K562 (cell line): ENCODE data around the gene BLTP3B. TPM values are rescaled to one million over a fixed set of nuclear protein-coding genes. Genes with fewer than 3 reads are reported as not detected.

Source experiments
- CEBPG ChIP-seq, 3 experiments: fragments of 200-800 bp in 1 of 3; sonication (Bioruptor generic) in 1 of 3; sonication (generic) in 1 of 3; formaldehyde crosslinking in 1 of 3; IDR thresholded peaks in 2 of 3; conservative IDR thresholded peaks in 1 of 3; 2 replicates each; pipeline versions ENCODE4 v1.6.1 to v1.8.0; 2016 to 2022; ENCODE audit warnings: missing compliant biosample characterization in 2 of 3, missing genetic modification characterization in 2 of 3, mild to moderate bottlenecking in 1 of 3, missing genetic modification reagents in 1 of 3
- ELF2 ChIP-seq: fragments of 250-450 bp; sonication (Bioruptor Pico); IDR thresholded peaks from 2 replicates; pipeline ENCODE4 v1.5.0; 2021; ENCODE audit warnings: mild to moderate bottlenecking
- HDAC1 ChIP-seq, 2 experiments: fragments of 450-650 bp; IDR thresholded peaks; 2 replicates each; pipeline ENCODE4 v1.6.1; 2016 to 2017; ENCODE audit warnings: inconsistent platforms in 1 of 2, mild to moderate bottlenecking in 1 of 2, moderate library complexity in 1 of 2
- PURB ChIP-seq: sonication (generic); formaldehyde crosslinking; IDR thresholded peaks from 2 replicates; pipeline ENCODE4 v1.9.0; 2021; ENCODE audit warnings: low read depth, mild to moderate bottlenecking, missing genetic modification reagents
- TGIF2 ChIP-seq: sonication (generic); formaldehyde crosslinking; IDR thresholded peaks from 2 replicates; pipeline ENCODE4 v1.8.1; 2022; ENCODE audit warnings: mild to moderate bottlenecking, missing genetic modification reagents, moderate library complexity
- ZNF57 ChIP-seq: fragments of 450-650 bp; formaldehyde crosslinking; IDR thresholded peaks from 2 replicates; pipeline ENCODE4 v1.4.0; 2020; ENCODE audit warnings: mild to moderate bottlenecking, moderate library complexity
- polyA plus RNA-seq, 8 experiments: library from polyadenylated mRNA; depleted of rRNA in 4 of 8; stranded (reverse) in 5 of 8; unstranded in 3 of 8; fragments of >200 nt; fragmentation: Nextera tagmentation in 2 of 8; fragmentation: Illumina TruSeq in 1 of 8; extraction: Ambion mirVana in 2 of 8; extraction: Trizol in 1 of 8; gene quantifications; 2 replicates each; pipeline versions ENCODE4 v1.2.1 to v1.2.3, GENCODE V29; 2011 to 2014; ENCODE audit warnings: inconsistent platforms in 1 of 8, missing spikeins in 1 of 8
- total RNA-seq, 7 experiments: library from RNA; depleted of rRNA in 6 of 7; stranded (reverse); fragments of >200 nt in 6 of 7; fragmentation: Illumina TruSeq in 2 of 7; extraction: Trizol in 2 of 7; gene quantifications; 2 replicates each; pipeline versions ENCODE4 v1.2.1 to v1.2.3, GENCODE V29; 2011 to 2021; ENCODE audit warnings: low replicate concordance in 1 of 7
- TF ChIP-seq, protein P1 (sequence below): fragments of 150-350 bp; conservative IDR thresholded peaks from 2 replicates; pipeline ENCODE4 v1.6.1; 2014; ENCODE audit warnings: low read length

The BLTP3B gene
- total and polyA plus RNA-seq, 9 of the 15 experiments (the other 6 are each of a cell fraction or from before 2014, with no cell fraction given) = 3.9 to 27.4 (median 19.7) TPM

DNA sequence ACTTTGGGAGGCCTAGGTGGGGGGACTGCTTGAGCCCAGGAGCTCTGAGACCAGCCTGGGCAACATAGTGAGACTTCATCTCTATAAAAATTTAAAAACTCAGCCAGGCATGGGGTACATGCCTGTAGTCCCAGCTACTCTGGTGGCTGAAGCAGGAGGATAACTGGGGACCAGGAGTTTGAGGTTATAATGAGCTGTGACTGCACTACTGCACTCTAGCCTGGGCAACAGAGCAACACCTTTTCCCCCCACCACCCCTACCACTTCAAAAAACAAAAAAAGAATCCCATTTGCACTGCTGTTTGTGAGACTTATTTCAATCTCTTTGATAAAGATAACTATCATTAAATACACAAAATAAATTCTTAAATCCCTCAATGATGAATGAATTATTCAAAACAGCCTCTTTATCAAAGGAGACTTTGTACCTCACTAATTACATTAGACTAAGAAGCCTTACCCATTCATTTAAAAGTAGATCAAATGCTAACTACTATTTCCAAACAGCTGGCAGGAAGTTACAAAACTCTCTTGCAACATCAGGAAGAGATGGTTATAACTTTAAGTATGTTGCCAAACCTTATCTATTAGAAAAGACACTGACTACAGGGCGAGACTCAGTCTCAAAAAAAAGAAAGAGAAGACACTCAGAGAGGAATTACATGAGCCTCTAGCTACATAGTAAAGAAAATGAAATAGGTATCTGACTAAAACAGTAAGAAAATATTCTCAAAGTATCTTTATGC lies 14.7 kb downstream of the BLTP3B start (continued):
- TF ChIP-seq, protein P1, sequence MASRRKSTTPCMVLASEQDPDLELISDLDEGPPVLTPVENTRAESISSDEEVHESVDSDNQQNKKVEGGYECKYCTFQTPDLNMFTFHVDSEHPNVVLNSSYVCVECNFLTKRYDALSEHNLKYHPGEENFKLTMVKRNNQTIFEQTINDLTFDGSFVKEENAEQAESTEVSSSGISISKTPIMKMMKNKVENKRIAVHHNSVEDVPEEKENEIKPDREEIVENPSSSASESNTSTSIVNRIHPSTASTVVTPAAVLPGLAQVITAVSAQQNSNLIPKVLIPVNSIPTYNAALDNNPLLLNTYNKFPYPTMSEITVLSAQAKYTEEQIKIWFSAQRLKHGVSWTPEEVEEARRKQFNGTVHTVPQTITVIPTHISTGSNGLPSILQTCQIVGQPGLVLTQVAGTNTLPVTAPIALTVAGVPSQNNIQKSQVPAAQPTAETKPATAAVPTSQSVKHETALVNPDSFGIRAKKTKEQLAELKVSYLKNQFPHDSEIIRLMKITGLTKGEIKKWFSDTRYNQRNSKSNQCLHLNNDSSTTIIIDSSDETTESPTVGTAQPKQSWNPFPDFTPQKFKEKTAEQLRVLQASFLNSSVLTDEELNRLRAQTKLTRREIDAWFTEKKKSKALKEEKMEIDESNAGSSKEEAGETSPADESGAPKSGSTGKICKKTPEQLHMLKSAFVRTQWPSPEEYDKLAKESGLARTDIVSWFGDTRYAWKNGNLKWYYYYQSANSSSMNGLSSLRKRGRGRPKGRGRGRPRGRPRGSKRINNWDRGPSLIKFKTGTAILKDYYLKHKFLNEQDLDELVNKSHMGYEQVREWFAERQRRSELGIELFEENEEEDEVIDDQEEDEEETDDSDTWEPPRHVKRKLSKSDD = no peak
- TF ChIP-seq PURB (CRISPR knock-in tag) (no peak), CEBPG (CRISPR knock-in tag; IDR thresholded peaks at IDR 0.05) (no peak), CEBPG (tag; conservative IDR thresholded peaks at IDR 0.05 in 1 of 2, IDR thresholded peaks at IDR 0.05 in 1 of 2) (peak in 1 of 2 experiments; percentile 70; a peak in 3 of 4 replicates), TGIF2 (CRISPR knock-in tag) (no peak), ZNF57 (no peak), ELF2 (0 out of 2 replicates have a peak, but pooled peaks have one; percentile 23), HDAC1 (IDR thresholded peaks at IDR 0.05) (no peak)
